HG02938 (cell line): Measurements from ENCODE around the gene CELF1.
A peak's percentile ranks its signal among the peaks of the same experiment; 100 is the strongest.

Experiments
- ATAC-seq: cut with Tn5 transposase; IDR thresholded peaks from one replicate; pipeline ENCODE4 v1.9.1; 2021; ENCODE audit warnings: mild to moderate bottlenecking, moderate library complexity; ENCODE audit not compliant: unreplicated experiment

Gene CELF1

DNA sequence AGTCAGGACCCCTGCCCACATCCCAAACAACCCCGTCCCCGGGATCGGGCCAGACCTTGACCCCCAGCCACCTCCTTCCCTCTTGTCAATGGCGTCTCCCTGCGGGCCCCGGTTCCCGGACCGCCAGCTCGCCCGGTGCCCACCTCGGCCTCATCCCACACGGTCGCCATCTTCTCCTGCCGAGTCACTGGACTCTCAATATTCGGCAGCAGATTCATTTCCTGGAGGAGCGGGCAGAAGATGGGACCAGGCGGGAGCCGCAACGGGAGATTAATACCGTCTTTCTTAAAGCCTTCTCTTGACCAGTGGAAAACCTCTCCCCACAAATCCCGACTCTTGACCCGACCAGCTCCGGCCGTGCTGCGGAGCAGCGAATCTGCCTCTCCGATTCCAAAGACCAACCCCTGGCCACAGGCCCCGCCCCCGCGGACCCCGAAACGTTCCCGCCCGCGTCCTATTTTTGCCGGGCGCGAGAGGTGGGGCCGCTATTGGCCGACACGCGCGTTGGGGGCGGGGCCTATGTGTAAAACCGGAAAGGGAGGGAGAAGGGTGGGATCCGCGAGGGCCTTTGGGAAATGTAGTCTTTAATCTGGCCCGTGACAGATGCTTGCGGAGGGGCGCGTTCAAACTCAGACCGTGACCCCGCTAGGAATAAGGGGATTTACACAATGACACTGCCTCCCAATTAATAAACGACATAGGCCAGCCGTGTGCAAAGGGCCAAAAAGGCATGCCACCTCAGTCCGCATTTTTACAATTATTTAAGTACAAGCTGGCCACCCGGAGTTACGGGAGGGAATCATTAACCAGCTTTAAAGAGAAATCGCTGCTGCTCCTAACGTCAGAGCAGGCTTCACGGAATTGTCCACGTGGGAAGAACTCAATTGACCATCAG is 126.6 kb downstream of the CELF1 start, which contains the start of gene PSMC3:
TSS of gene PSMC3 (minus strand) at position 378 of the 895 bp plus-strand sequence. CDS start at position 218, 160 bp downstream.
- peak; percentile 88 for ATAC-seq

DNA sequence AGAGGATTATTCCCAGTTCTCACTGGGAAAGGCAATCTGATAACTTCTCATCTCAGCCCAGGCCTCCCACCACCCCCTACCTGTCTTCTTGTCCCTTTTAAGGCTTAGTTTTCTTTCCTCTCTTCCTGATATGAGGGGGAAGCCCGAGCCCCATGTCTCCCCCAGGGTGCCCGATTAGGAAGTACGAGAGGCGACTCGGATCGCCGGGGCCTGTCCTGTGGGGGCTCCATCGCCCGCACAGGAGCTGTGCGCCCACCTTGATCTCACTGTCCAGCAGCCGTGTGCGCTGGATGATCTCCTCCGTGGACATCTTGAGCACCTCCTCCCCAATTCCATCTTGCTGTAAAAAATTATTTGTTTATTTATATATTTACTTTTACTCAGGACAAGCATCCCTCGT is 127.3 kb downstream of the CELF1 start:
- ATAC-seq, result no peak

DNA sequence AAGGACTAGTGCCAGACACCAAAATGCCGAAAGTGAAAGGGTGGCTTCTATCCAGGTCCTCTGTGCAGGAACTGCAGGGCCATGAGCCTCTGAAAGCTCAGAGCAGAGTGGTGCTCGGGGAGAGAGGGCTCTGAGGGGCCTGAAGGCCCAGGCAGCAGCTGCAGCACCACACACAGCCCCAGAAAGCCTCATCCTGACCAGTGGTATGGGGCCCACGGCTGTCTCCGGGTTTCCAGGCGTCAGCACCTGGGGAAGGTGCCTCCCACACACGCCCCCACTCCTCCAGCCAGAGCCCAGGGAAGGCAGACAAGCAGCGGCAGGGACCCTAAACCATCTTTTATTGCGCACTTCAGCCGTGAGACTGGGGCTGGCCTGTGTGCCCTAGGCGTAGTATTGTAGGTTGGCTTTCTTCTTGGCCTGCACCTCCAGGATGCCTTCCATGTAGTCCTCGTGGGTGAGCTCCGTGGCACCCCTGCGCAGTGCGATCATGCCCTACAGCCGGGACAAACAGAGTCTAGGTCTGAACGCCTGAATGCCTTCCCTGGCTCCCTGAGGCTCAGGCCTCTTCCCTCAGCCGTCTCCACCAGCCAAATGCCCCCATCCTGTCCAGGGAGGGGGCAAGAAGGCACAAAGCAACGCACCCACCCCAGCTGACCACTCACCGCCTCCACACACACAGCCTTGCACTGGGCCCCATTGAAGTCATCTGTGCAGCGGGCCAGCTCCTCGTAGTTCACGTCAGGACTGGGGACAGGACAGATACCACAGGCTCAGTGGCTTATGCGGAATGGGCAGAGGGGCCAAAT is 134.3 kb downstream of the CELF1 start:
- ATAC-seq, result no peak

DNA sequence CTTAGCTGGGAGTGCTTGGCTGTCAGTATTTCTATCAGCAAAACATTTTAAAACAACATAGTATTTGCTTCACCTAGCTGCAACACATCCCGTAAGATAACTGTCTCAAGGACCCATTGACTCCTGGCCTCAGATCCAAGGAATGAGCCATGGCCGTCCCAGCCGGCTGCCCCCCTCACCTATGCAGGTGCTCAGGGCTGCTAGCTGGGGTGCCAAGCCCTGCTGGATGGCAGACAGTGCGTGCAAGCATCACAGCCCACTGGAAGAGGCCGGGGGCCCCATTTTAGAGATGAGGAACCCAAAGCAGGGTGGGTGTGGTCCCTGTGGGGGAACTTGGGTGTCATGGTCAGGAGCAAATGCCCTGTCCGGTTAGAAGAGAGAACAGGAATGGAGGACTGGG is 135.2 kb downstream of the CELF1 start:
- ATAC-seq, result no peak

DNA sequence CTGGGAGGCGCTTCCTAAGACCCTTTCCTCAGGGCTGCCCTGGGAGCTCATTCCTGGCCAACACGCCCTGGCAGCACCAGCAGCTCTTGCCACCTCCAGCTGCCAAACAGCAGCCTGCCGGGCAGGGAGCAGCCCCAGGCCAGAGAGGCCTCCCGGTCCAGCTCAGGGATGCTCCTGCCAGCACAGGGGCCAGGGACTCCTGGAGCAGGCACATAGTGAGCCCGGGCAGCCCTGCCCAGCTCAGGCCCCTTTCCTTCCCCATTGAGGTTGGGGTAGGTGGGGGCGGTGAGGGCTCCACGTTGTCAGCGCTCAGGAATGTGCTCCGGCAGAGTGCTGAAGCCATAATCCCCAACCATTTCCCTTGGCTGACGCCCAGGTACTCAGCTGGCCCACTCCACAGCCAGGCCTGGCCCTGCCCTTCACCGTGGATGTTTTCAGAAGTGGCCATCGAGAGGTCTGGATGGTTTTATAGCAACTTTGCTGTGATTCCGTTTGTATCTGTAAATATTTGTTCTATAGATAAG is 136.9 kb downstream of the CELF1 start:
- ATAC-seq, result no peak
